HUES48 (cell line): ENCODE measurements around the gene TOMM40.

Source experiments
- H3K27ac ChIP-seq: one replicate; pipeline ENCODE4 v1.7.0; 2013; ENCODE audit warnings: low read depth, low read length, inconsistent platforms
- H3K27me3 ChIP-seq: 2 replicates; pipeline ENCODE4 v1.6.1; 2013; ENCODE audit warnings: mild to moderate bottlenecking, low read length; ENCODE audit not compliant: control insufficient read depth, insufficient read depth
- H3K36me3 ChIP-seq: 2 replicates; pipeline ENCODE4 v1.6.1; 2013; ENCODE audit warnings: low read length; ENCODE audit not compliant: control insufficient read depth, insufficient read depth
- H3K4me1 ChIP-seq: 2 replicates; pipeline ENCODE4 v1.6.1; 2013; ENCODE audit warnings: mild to moderate bottlenecking, low read length; ENCODE audit not compliant: control insufficient read depth, insufficient read depth
- H3K4me3 ChIP-seq: 2 replicates; pipeline ENCODE4 v1.5.1; 2013; ENCODE audit warnings: mild to moderate bottlenecking, low read depth, low read length
- H3K9ac ChIP-seq: 2 replicates; pipeline ENCODE4 v1.6.1; 2013; ENCODE audit warnings: mild to moderate bottlenecking, low read depth, low read length, moderate library complexity
- H3K9me3 ChIP-seq: 2 replicates; pipeline ENCODE4 v1.6.1; 2013; ENCODE audit warnings: low read length; ENCODE audit not compliant: control insufficient read depth, insufficient read depth

The TOMM40 gene

DNA sequence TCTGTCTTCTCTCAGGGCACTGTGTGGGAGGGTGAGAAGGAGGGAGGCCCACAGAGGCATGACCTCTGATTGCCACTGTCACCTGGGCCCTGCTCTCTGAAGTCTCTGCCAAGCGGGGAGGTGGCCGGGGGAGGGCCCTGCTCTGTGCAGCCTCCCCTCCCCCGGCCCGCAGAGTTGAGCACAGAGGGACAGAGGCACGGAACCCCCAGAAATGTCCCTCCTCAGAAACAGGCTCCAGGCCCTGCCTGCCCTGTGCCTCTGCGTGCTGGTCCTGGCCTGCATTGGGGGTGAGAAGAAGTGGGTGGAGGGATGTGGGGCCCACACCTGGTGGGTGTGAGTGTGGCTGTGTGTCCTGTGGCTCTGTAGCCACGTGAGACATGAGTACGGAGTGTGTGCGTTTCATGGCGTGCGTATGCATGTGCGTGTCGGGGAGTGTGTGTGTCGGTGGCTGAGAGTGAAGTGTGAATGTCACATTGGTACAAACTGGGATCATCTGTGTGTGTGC, 51.1 kb downstream of the TOMM40 start, which contains the start of gene APOC4:
TSS of gene APOC4 (plus strand) at position 171 of the 505 bp plus-strand sequence. CDS start at position 212, 41 bp downstream.
- H3K9ac ChIP-seq = no peak within 1 kb of the TSS
- no peak within 1 kb of the TSS for H3K27ac ChIP-seq
- no peaks in the 10 kb centered on the region for H3K9me3 ChIP-seq
- no peaks in the 10 kb centered on the region for H3K36me3 ChIP-seq
- no peak within 1 kb of the TSS for H3K4me3 ChIP-seq
- H3K27me3 ChIP-seq = no peaks in the 10 kb centered on the region
- no peaks in the 10 kb centered on the region for H3K4me1 ChIP-seq

DNA sequence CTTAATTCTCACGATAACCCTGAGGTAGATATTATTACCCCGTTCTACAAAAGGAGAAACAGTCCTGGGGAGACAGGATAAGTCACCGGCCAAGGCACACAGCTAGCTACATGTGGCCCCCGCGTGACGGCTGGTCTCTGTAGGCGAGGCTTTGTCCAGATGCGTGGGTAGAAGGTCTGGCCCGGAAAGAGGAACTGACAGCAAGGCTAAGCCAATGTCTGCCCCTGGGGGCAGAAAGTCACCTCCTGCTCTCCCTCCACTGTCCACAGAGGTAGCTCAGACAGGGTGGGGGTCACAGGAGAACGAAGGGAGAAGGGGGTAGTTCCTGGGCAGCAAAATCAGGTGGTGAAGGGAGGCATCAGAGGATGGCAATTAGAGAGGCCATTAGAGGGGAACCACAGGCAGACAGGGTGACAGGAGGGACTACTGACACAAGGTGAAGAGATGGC, 52.8 kb downstream of the TOMM40 start:
- Histone ChIP-seq H3K9ac (no peak overlapping the region), H3K9me3 (no peaks in the 10 kb centered on the region), H3K27ac (no peak overlapping the region), H3K27me3 (no peaks in the 10 kb centered on the region), H3K4me3 (no peak overlapping the region), H3K4me1 (no peaks in the 10 kb centered on the region), H3K36me3 (no peaks in the 10 kb centered on the region)

DNA sequence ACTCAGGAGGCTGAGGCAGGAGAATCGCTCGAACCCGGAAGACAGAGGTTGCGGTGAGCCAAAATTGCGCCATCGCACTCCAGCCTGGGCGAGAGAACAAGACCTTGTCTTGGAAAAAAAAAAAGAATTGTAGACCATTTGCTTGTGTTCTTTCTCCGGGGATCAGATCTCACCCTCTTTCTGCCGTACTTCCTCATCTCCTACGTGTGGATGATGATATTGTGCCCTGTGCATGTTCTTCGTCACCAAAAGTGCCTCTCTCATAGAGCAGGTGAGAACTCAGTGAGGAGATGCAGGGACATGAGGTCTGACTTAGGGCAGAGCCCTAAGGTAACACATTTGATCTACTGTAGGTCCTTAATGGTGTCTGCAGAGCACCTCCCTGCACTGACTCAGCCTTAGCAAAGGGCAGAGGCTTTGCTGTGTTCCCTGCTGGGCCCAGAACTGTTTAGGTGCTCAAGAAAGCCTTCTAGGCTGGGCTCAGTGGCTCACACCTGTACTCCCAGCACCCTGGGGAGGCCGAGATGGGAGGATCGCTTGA, 56.1 kb downstream of the TOMM40 start:
- no peaks in the 10 kb centered on the region for H3K4me1 ChIP-seq
- H3K9me3 ChIP-seq = no peaks in the 10 kb centered on the region
- no peak overlapping the region for H3K27ac ChIP-seq
- peaks cover 7% of the 10 kb centered on the region; the same call in 1 of the 2 replicates for H3K36me3 ChIP-seq
- no peaks in the 10 kb centered on the region for H3K27me3 ChIP-seq
- H3K4me3 ChIP-seq = no peak overlapping the region
- H3K9ac ChIP-seq = no peak overlapping the region

DNA sequence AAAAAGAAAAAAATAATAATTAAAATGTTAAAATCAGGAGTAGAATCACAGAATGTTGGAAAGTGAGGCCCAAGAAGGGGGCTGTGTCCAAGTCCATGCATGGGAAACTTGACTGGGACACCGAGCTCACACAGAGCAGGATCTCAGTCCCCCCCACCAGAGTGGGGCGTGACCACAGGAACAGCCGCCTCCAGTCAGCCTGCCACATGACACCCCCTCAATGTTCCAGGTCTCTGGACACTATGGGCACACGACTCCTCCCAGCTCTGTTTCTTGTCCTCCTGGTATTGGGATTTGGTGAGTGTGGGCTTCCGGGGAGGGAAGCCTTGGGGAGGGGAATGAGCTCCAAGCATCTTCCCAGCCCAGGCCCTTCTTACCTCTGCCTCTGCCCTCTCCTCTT, 57.2 kb downstream of the TOMM40 start:
- Histone ChIP-seq H3K36me3 (peaks cover 7% of the 10 kb centered on the region; the same call in 1 of the 2 replicates), H3K27ac (no peak overlapping the region), H3K9ac (no peak overlapping the region)

DNA sequence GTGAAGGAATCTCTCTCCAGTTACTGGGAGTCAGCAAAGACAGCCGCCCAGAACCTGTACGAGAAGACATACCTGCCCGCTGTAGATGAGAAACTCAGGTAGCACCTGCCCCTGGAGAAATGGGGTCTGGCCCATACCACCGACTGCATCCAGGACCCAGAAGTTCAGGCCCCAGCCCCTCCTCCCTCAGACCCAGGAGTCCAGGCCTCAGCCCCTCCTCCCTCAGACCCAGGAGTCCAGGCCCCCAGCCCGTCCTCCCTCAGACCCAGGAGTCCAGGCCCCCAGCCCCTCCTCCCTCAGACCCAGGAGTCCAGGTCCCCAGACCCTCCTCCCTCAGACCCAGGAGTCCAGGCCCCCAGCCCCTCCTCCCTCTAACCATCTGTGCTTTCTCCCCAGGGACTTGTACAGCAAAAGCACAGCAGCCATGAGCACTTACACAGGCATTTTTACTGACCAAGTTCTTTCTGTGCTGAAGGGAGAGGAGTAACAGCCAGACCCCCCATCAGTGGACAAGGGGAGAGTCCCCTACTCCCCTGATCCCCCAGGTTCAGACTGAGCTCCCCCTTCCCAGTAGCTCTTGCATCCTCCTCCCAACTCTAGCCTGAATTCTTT, 57.8 kb downstream of the TOMM40 start:
- Histone ChIP-seq H3K9ac (no peak overlapping the region), H3K9me3 (no peaks in the 10 kb centered on the region), H3K27me3 (no peaks in the 10 kb centered on the region), H3K36me3 (peaks cover 7% of the 10 kb centered on the region; the same call in 1 of the 2 replicates), H3K4me1 (no peaks in the 10 kb centered on the region), H3K4me3 (no peak overlapping the region), H3K27ac (no peak overlapping the region)

More for the DNA sequence above, 57.2 kb downstream of the TOMM40 start:
- H3K27me3 ChIP-seq = no peaks in the 10 kb centered on the region
- H3K9me3 ChIP-seq = no peaks in the 10 kb centered on the region
- H3K4me1 ChIP-seq = no peaks in the 10 kb centered on the region
- no peak overlapping the region for H3K4me3 ChIP-seq

DNA sequence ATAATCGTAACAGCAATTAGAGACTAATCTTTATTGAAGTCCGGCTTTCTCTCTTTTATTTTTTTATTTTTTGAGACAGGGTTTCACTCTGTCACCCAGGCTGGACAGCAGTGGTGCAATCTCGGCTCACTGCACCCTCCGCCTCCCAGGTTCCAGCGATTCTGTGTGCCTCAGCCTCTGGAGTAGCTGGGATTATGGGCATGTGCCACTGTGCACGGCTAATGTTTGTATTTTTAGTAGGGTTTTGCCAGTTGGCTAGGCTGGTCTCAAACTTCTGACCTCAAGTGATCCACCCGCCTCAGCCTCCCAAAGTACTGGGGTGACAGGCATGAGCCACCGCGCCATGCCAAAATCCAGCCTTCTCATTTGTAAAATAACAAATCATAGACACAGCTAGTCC, 58.5 kb downstream of the TOMM40 start:
- Histone ChIP-seq H3K4me3 (no peak overlapping the region), H3K9ac (no peak overlapping the region), H3K9me3 (no peaks in the 10 kb centered on the region), H3K36me3 (peaks cover 7% of the 10 kb centered on the region; the same call in 1 of the 2 replicates), H3K4me1 (0 out of 2 replicates have a peak, but pooled peaks cover 3% of the 10 kb centered on the region), H3K27me3 (no peaks in the 10 kb centered on the region), H3K27ac (no peak overlapping the region)

DNA sequence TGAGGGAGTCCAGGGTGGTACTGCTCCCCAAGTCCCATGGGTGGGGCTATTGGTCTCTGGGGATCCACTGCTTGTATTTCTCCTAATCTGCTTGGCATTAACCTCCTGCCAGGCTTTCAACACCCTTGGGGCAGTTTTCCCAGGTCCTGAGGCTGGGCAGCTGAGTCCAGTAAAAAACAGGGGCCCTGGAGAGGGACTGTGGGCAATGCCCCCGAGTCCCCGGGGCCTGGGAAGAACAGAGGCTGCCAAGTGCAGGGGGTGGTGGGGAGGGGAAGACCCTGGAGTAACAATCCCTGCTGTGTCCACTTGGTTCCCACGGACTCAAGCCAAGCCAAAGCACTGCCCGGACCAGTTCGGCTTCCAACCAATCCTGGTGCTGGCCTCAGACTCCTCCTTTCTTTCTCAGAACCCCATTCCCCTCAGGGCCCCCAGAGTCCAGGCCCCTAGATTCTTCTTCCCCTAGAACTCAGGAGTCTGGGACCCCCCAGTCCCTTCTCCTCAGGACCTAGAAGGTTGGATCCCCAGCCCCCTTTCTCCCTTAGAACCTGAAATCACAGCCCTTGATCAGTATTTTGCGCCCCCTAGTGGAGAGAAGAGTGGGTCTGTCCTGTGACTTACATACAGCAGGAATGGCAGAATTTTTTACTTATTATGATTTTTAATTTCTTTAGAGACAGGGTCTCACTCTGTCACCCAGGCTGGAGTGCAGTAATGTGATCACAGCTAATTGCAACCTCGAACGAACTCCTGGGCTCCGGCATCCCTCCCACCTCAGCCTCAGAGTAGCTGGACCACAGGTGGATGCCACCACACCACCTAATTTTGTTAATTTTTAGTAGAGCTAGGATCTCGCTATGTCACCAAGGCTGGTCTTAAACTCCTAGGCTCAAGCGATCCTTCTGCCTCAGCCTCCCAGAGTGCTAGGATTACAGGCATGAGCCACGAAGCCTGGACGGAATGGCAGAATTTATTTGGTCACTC, 60.4 kb downstream of the TOMM40 start:
- H3K27me3 ChIP-seq = no peaks in the 10 kb centered on the region
- H3K27ac ChIP-seq = peak overlapping the region; percentile 20
- H3K9ac ChIP-seq = no peak overlapping the region
- no peak overlapping the region for H3K4me3 ChIP-seq
- H3K4me1 ChIP-seq = peaks cover 9% of the 10 kb centered on the region
- no peaks in the 10 kb centered on the region for H3K9me3 ChIP-seq
- H3K36me3 ChIP-seq = peaks cover 7% of the 10 kb centered on the region; the same call in 1 of the 2 replicates
